Hematopoietic multipotent progenitor cell treated with erythropoietin and hydrocortisone succinate and interleukin-3 and kit ligand, for 8 days (in vitro differentiated cells): ENCODE results near the gene RIMS3.
"Not testable (repeated sequence)": the region's sequence is repeated elsewhere in the genome, so short reads cannot be mapped to it uniquely, and the experiment has no call there.

Experiments used
- DNase-seq: peaks from one replicate; pipeline ENCODE4 v3.0.0-alpha.2; 2015

The RIMS3 gene

DNA sequence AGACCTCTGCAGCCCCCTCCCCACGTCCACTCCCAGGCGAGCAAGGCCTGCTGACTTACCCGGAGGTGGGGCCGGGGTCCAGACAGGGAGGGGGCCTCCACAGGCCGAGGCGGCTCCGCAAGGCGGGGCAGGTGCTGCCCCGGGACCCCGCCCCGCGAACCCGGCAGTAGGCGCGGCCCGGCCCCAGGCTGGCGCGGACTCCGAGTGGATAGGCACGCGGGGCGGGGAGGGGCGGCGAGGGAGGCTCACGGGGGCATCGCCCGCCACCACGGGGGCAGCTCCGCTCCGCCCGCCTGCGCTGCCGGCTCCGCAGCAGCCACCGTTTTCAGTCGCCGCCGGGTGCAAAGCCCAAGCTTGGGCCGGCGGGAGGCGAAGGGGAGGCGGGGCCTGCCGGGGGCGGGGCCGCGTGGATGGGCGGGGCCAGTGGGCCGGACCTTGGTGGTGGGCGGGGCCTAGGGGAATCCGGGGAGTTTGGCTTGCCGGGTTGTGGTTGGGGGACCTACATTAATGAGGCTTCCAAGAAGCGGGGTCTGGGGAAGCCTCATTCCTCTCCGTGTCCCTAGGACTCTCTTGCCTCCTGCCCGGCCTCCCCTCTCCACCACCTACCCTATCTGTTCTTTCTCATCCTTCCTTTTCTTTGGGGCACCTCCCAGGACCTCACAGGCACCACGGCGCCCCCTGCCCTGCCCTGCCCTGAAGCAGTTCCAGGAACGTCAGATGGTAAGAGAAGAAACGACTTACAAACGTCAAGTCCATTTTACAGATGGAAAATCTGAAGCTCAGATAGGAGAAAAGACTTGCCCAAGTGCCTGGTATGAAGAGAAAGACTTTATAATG lies at the start of gene RIMS3:
Gene RIMS3, minus strand, starts transcription at position 348 of the 837 bp plus-strand sequence. CDS start 23,757 bp downstream, outside the sequence.
- peak; percentile 76 for DNase-seq

DNA sequence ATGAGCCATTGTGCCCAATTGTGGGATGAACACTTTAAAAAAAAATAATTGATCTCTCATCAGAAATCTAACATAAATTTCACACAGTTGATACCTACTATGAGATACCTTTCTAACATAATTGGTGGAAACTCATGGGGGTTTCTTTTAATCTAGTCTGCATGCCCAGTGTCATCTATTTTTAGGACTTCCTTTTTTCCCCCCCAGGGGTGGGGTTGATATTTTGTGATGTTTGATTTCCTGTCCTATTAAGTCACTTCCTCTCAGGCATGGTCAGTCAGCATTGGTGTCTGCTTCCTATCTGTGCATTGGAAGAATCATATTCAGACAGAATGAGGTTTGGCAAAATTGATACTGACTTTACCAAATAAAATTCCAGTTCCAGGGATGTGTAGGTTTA lies 47.5 kb upstream of the RIMS3 start:
- peak; percentile 68 for DNase-seq

DNA sequence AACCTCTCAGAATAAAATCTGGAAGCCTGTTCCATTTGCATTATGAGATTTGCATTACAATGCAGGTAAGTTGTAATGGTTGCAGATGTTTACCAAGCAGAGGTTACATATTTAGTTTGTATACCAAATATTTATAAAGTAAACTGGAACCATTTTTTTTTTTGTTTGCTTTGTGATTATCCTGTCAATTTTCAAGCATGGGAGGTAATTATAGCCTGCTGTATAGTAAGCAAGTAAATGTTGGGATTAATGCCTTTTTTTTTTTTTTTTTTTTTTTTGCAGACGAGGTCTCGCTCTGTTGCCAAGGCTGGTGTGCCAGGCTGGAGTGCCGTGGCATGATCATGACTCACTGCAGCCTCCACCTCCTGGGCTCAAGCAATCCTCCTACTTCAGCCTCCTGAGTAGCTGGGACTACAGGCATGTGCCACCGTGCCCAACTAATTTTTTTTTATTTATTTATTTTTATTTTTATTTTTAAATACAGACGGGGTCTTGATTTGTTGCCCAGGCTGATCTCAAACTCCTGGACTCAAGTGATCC lies 47.0 kb upstream of the RIMS3 start:
- no peak for DNase-seq

DNA sequence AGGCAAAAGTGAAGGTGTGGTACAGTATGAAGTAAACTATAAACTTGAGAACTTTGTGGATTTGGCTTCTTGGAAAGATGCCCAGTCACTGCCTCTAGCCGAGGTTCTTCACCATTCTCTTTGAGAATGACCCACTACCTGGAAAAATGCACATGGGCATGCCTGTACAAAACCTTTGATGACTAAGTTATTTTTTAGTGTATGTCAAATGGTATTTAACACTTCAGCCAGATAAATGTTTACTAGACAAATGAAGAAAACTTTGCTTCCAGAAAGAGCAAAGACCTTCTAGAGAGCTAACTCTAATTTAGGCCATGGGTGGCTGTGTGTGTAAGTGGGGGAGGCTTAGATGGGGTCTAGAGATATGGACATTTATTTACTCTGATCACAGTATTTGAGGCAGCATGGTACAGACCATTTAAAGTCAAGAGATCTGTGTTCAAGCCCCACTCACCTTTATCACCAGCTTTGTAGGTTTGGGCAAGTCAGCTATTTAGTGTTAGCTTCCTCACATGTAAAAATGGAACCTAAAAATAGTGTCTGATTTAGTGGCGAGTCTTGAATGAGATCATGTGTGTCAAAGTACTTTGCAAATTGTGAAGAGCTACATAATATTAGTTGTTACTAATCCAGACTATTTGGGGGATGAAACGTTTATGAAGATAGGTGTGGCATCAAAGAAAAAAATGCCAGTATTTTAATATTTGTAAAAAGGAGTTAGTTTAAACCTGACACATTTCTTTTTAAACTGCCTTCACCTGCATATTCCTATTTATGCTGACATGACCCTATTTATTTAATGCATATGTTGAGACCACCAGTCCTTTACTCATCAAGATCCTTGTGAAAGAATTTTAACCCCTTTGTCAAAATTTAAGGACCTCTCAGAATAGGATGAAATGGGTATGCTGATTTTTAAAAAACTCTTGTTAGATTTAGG lies 46.3 kb upstream of the RIMS3 start:
- peak; percentile 63 for DNase-seq

DNA sequence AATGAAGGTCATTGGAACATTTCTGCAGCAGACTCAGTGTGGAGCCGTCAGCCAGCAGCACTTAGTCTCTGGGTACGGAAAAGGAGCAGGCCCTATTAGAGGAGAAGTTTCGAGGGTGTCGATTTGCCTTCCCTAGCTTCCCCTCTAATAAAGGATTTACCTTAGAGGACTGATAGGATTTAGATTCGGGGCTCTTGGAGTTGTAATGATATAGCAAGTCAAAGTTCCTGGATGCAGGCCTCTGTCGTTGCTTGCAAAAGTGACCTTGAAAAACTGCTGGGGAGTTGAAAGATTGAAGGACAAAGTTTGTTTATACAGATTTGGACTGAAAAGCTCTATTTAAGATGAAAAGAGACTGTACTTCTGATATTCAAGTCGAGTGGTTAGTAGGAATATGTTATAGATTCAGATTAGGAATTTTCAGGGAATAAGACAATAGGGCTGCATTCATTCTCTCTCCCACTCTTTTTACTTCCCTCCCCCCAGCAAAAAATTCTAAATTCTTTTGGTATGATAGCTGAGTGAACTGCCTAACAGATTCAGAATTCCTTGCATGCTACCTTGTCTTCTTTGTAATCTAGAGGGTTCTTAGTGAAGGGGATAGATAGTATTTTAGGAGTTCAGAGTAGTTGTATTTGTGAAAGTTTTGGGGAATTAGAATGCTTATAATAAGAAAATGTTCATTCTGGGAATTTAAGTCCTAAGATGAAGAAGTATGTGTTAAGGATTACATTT lies 45.3 kb upstream of the RIMS3 start:
- no peak for DNase-seq

DNA sequence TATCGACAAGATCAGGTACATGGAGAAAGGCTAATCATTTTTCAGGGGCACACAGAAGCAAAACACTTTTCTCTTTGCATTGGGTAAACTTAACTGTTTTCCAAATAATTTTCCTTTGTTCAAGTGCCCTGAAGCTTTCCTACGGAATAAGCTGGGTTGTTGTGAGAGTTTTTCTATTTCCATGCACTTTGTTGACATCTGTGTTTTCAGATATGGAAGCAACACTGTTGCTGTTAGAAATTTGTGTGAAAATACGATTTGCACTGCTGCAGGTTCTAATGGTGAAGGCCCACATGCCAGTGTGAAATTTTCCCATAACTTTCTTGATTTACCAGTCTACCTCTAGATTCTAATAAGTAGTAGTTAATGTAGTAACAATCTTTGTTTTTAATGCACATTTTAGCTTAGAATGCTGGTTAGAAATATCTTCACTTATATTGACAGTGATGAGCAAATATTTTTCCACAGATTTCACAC lies 44.4 kb upstream of the RIMS3 start:
- DNase-seq: no peak

DNA sequence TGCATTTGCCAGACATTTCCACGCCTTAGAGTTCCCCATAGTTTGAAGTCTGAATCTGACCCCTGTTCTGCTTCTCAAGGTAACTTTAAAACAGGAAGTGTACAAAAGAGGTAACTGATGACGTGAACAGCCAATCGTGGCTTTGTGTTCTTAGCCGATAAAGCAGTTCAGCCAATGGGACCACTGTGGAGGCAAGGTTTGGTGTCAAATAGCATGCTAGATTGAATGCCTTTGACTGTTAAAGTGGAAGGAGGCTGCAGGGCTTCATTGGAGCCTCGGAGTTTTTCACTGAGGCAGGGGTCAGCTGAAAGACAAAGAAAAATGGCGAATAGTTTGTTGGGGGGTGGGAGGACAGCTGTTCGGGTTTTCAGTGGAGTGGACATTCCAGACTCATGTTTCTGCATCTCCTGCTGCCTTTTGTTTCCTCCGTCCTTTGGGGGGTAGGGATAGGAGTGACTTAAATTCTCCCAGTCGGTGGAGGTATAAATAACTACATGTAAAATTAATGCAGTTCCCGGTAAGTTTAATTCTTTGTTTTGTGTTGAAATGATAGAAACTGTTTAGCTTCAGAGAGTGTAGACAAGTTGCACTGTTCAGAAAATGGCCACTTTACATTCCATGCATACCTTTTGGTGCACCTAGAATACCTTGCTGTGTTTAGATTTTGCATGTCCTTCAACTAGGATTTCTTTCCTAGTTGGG lies 43.8 kb upstream of the RIMS3 start:
- DNase-seq: peak; percentile 98

DNA sequence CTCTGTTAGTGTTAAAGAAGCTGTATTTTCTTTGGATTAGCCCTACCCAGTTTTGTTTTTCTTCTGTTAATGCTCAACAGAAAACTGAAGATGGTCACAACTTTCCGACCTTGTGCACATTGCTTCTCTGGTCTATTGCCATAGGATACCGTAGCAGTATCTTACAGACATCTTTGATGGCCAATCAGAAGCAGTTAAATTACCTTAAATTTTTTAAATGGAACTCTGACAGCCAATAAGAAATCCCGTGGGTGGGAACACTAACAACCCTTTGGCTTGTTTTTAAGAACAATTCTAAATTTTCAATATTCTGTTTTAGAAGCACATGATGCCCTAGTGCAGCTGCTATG lies 43.2 kb upstream of the RIMS3 start:
- DNase-seq: no peak

DNA sequence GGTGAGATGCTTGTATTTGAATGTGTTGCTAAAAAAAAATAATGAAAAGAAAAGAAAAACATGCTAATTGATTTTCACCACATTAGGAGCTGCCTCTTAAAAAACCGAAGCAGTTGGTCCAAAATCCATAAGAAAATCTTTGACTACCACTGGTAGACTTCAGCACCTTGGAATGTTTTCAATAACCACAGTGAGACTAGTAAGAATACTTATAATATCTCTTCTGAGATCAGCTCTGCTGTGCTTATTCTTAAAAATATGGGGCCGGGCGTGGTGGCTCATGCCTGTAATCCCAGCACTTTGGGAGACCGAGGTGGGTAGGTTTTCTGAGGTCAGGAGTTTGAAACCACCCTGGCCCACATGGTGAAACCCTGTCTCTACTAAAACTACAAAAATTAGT lies 41.1 kb upstream of the RIMS3 start:
- no peak for DNase-seq

DNA sequence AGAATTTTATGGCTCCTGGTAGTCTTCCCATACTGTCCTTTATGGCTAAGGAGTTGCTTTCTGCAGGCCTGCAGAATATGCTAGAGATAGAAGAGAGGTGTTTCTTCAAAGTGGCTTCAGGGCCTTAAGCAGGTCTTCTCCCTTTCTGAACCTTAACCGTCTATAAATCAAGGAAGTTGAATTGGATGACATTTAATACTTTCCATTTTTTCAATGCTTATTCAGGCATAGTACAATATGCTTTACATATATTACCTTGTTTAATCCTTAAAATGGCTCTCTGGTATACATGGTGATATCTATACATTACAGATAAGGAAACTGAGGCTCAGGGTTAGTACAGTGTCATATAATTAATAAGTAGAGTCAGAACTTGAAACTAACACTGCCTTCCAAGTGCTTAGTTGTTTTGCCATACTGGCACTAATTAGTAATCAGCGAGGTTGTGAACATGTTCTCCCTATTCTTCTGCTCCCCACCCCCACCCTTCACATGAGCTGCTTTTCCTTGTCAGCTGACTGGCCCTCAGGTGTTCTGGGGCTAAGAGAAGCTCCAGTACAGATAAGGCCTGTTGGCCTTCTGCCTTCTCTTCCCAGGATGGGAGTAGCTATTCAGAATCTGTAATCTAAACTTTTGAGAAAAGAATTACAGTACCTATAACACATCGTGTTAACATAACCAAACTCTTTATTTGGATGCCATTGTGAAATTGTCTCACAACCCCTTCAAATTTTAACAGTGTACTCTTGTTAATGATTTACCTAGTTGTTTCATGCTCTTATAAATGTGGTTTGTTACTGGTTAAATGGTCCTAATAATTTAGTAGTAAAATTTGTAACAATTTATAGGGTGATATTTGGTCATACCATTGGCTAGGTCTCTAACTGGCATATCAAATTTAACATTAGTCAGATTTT lies 39.6 kb upstream of the RIMS3 start:
- no peak for DNase-seq

DNA sequence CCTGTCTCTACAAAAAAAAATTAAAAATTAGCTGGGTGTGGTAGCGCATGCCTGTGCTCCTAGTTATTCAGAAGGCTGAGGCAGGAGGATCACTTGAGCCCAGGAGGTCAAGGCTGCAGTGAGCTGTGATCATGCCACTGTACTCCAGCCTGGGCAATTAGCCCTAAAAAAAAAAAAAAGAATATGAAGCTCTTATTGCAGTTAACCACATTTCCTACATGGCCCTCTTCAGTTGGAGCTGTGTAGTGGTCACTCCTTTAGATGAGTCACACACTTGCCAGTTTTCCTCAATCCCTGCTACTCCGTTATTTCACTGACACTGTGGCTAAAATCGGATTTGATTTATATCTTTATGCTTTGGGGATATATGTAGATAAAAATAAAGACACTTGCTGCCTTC lies 37.8 kb upstream of the RIMS3 start:
- DNase-seq: peak; percentile 22

DNA sequence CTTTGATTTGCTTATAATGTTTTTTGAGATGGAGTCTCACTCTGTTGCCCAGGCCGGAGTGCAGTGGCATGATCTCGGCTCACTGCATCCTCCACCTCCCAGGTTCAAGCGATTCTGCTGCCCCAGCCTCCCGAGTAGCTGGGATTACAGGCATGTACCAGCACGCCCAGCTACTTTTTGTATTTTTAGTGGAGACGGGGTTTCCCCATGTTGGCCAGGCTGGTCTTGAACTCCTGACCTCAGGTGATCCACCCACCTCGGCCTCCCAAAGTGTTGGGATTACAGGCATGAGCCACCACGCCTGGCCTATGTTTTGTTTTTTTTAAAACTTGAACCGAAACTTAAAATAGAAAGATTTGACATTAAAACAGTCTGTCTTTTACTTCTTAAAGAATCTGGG lies 37.3 kb upstream of the RIMS3 start:
- DNase-seq: not testable (repeated sequence)

DNA sequence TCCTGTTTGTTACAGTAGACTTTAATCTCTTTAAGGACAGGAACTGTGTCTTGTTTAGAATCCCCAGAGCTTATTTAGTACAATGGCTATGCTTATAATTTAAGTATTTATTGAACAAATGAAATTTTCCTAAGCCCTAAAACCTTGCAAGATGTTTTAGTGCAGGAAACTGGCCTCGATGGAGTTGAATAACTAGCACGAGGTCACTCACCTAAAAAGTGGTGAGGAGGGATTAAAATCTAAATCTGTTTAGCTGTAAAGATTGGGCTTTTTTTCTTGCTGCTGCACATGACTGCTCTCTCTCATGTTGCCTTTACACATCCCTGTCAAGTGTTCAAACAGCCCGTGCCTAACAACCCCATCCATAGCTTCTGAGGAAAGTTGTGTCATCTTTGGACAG lies 36.2 kb upstream of the RIMS3 start:
- no peak for DNase-seq

DNA sequence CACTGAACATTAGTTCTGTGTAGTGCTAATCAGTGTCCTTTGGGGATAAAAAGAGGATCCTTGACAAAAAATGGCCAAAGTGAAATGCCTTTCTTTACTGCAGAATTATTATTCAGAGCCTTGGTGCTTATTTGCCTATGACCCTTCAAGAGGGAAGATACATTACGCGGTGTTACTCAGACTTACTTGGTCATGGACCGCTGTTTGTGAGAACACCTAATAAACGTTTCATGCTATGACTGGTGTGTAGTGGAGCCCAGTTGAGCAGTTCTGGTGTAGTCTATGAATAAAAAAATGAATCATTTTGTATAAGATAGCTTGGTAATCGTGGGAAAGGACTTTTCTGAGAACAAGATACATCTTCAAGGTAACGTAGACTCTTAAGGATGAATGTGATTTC lies 34.3 kb upstream of the RIMS3 start:
- DNase-seq: no peak

DNA sequence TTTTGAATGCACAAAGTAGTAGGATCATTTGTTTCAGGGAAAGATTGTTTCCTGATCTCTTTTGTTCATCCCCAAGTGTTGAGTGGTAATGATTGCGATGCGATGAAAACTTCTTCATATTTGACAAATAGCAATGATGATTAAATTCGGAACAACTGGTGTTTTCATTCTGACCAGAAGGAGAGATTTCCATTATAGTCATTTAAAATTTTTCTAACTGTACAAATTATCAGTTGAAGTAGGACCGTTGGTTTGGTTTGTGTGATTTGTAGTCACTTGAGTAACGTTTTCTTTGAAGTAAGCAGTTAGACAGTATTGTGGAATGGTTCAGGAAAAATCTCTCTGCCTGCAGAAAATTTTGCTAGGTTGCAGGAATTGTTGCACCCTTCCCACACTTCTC lies 32.0 kb upstream of the RIMS3 start:
- DNase-seq: no peak

DNA sequence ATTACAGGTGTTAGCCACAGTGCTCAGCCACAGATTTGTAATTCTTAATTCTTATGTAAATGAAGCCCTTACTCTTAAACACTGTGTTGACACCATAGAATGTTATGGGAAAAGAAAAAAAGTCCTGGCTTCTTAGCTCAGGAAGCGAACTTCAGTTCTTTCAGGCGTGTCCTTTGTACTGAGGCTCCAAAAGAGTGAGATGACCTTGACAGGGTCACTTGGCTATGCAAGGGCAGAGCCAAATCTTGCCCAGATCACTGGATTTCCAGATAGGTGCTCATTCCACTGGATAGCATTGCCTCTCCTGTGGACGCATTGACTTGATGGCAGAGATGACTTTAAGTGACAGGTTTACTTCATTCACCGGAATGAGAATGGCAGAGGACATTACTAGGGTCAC lies 30.8 kb upstream of the RIMS3 start:
- no peak for DNase-seq

DNA sequence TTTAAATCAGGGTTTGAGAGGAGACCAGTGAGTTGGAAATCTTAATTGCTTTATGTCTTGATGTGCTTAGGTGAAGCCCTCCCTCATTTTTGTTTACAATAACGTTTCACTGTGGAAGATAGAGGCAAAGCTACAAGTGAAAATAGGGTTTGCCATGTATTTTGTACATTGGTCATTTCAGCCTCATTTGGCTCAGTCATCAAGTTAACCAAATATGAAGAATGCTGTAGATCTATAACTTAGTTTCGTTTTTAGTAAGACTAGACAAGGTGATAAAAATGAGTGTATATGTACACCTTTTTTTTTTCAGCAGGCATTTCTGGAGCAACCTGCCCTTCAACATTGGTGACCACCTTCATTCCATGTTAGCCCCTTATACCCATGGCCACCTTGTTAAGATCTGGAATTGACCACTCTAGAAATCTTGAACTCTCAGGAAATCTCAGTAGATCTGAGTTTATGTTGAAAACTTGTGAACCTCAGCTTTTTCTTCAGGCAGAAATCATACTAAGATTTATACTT lies 28.9 kb upstream of the RIMS3 start:
- no peak for DNase-seq

DNA sequence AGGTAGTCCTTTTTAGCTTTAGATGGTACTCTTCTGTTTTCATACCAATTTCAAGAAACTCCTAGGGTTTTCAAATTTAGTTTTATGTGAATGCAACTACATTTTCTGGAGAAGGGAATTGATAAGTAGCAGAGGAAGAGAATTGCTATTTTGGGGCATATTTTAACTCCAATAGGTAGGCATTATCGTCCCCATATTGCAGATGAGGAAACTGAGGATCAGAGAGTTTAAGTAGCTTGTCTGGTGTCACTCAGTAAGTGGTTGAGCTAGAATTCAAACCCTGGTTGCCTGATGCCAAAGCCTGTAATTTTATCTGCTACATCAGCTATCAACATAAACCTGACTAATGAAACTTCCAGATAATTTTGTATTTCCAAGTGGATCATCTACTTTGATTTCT lies 27.9 kb upstream of the RIMS3 start:
- DNase-seq: no peak

DNA sequence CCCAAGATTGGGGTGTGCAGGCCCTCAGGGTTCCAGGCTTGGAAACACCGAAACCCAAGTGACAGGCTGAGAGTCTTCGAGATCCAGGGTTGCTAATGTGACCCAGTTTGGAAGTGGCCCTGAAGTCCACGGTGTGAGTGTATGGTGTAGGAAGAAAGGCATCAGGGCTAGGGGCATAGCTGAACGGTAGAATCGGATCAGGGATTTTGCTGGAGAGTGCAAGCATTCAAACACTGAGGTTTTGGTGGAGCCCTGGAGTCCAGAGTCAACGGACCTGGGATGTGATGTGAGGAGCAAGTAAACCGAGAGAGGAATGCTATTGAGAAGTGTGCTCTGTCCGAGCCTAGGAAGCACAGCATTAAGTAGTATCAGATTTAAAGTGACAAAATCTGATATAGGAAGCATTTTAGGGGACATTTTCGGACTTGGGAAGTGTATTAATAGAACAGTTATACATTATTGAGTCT lies 27.0 kb upstream of the RIMS3 start:
- DNase-seq: no peak

DNA sequence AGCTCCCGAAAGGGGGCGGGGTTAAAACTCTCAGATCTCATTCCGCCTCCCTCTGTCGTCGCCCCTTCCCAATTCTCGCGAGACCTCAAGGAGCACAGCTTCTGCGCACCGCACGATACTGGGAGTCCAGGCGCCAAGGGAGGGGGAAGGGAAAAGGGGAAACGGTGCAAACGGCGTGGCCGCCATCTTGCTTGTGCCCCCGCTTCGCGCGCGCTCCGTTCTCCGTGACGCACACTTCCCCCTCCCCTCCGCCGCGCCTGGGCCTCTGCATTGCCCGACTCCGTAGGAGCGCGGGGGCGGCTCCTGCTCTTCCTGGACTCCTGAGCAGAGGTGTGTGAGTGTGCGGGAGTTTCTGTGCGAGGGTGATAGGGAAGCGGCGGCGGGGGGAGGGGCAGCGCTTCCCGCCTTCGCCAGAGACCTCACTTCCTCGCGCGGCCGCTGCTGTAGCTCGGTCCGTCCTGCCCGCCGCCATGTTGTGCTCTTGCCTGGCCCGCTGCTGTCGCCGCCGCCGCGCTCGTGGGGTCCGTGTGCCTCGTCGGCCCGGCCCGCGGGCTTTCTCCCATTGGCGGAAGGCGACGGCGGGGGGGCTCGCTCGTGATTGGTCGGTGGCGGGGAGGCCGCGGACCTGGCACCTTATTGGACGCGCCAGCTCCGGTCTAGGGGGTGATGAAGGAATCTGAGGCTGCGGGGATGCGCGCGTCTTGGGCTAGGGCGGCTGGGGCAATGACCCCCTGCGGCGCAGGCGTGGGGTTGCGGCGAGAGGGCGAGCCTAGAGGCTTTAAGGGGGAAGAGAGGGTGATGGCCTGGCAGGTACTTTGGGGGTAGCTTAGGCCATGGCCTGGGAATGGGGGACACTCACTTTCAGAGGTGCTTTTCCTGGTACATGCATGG lies 26.3 kb upstream of the RIMS3 start, which contains the start of gene NFYC:
Gene NFYC, plus strand, starts transcription at position 167 of the 891 bp plus-strand sequence. CDS start 47,140 bp downstream, outside the sequence.
- peak; percentile 100 for DNase-seq
